HG03108 (cell line): Measurements from ENCODE around the gene TTLL5.
"Not testable (repeated sequence)": the region's sequence is repeated elsewhere in the genome, so short reads cannot be mapped to it uniquely, and the experiment has no call there.

Source experiments
- ATAC-seq: cut with Tn5 transposase; IDR thresholded peaks from one replicate; pipeline ENCODE4 v1.9.1; 2021; ENCODE audit warnings: moderate library complexity; ENCODE audit not compliant: unreplicated experiment

Gene TTLL5

GRCh38 chr14:75648066-75648838, 12.8 kb upstream of the TTLL5 start:
- no peak for ATAC-seq

GRCh38 chr14:75649337-75649736, 11.7 kb upstream of the TTLL5 start:
- no peak for ATAC-seq

DNA sequence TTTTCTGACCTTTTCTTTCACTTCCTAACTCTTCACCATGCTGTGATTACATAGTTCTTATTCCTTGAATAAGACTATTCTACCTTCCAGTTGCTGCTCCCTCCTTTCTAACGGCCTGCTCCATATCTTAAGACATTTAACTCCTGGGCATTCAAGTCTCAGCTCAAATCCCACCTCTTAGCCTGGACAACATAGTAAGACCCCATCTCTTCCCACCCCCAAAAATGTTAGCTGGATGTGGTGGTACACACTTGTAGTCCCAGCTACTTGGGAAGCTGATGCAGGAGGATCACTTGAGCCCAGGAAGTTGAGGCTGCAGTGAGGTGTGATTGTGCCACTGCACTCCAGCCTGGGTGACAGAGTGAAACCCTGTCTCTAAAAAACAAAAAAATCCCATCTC, 11.3 kb upstream of the TTLL5 start:
- ATAC-seq: no peak

DNA sequence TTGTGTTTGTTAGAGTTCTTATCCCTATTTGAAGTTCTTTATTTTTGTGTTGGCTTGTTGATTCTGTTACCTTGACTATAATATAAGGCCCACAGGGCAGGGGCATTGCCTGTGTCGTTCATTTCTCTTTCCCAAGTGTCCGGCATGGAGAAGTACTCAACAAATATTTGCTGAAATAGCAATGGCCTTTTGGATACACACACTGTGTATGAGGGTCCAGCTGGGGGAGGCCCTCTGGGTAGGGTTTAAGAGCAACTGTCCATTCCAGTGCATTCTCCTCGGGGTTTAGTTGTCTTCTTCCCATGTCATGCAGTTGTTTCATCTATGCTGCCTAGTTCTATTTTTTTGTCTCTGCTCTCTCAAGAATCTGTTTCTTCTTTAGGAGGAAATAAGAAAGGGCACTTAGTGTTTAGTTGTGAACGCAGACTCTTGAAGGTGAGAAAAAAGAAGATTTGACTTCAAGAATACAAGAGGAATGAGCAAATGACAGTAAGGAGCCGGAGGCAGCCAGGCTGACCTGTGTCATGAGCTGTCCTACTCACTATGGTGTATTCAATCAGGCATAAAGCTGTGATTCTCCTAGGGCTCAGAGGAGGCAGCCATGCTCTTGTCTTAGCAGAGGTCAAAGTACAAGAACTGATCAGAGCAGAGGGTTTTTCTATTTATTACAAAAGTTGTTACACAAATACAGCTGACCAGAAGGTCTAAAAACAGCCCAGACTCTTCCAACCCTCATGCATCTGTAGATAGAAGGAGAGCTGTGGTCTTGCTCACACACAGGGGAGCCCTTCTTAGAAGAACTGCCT, 10.6 kb upstream of the TTLL5 start:
- ATAC-seq: no peak

- no peak for ATAC-seq
Observed at GRCh38 chr14:75653563-75653962, 7.5 kb upstream of the TTLL5 start.

DNA sequence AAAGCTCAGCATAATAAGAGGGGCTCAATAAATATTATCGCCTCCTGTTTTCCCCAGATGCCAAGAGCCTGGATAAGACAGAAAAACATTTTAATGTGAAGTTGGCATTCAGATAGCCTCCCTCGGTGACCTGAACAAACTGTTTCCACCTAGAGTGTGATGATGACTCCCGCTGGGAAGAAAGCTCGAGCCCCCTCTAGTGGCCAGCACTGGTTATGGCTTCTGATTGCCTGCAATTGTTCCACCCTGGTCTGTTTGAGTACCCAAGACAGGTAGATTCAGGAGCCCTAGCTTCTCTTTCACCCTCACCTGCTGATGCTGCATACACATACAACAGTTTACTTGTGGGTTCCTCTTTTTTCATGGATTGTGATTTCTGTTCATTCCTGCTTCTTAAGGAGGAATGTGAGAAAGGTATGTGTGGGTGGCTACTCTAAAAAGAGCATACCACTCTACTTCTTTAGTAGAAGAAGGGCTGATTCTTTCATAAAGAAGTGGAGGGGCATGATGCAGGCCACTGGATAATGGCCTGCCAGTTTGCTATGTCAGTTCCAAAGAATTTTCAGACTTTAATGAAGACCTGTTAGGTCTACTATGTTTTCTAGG, 6.8 kb upstream of the TTLL5 start:
- ATAC-seq: peak; percentile 56

DNA sequence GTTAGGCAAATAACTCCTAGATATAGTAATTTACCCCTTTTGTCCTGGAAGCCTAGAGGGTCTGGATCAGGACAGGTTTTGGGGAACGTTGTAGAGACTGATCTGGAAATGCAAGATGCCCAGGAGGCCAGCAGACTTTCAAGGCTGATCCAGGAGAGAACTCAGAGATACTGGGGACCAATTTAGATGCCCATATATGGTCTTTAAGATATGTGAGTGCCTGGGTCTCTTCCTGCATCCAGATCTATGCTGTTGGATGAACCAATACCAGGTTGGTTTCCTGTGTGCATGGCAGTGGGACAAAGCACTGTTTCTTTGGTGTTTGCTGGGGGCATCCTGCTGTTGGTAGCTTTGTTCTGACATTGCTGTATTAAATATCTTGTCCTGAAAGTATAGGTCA, 5.8 kb upstream of the TTLL5 start:
- no peak for ATAC-seq

- no peak for ATAC-seq
Observed at GRCh38 chr14:75657331-75657730, 3.7 kb upstream of the TTLL5 start.

DNA sequence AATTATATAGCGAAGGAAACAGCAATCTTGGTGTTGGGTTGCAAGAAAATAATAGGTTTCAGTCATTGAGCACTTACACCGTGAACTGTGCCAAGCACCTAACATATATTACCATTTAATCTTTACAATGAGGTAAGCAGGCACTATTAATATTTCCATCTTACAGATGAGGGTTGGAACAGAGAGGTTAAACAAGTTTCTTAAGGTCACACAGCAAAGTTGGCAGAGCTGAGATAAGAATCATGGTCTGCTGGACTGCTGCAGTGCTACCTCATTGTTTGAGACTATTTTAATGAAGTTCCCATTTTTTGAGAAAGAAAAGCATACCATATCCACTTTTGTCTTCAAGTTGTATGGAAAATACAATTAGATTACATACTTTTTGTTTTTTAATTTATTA, 2.1 kb upstream of the TTLL5 start:
- ATAC-seq: no peak

GRCh38 chr14:75660238-75660629, 812 bp upstream of the TTLL5 start:
- no peak for ATAC-seq

DNA sequence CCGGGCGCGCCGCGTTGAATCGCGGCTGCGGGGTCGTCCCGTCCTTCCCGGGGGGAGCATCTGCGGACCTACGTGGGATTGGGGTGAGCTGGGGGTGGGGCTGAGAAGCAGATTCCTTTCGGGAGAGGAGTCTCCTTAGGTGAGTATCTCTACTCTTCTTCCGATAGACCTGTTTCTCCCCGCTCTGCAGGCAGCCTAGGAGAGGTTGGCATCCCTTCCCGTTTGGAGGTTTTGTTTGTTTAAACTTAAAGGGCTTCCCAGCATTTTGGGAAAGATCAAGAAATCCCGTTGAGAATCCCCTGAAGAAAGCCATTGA, 411 bp downstream of the TTLL5 start:
- peak; percentile 0 for ATAC-seq

- no peak for ATAC-seq
Observed at GRCh38 chr14:75662966-75663365, 1.9 kb downstream of the TTLL5 start.

DNA sequence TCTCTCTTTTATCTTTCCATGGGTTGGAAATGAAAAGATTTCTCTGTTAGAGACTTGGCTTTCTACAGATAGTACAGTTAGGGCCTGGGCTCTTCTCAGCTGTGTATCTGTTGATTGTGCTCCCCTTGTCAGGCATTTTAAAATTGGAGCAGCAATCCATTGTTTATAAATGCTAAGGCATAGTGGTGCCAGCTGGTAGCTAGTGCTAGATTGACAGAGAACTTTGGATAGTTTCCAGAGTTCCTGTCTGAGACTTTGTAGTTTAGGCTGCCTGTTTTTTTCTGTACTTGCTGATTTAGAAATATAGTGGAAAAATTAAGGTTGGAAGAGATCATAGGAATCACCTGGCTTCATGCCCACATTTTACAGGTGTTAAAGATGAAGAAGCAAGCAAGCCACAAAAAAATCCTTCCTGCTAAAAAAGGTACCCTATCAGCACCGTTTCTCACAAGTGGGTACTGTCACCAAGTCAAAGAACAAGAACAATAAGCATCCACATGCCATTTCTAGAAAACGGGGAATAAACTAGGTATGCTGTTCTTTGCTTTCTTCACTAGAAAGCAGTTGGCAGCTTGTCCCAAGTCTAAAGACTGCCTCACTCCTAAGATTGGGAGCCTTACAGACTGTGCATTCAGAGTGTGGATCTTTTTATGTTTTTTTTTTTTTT, 6.2 kb downstream of the TTLL5 start:
- ATAC-seq: no peak

GRCh38 chr14:75672605-75673192, 11.7 kb downstream of the TTLL5 start:
- ATAC-seq: no peak

DNA sequence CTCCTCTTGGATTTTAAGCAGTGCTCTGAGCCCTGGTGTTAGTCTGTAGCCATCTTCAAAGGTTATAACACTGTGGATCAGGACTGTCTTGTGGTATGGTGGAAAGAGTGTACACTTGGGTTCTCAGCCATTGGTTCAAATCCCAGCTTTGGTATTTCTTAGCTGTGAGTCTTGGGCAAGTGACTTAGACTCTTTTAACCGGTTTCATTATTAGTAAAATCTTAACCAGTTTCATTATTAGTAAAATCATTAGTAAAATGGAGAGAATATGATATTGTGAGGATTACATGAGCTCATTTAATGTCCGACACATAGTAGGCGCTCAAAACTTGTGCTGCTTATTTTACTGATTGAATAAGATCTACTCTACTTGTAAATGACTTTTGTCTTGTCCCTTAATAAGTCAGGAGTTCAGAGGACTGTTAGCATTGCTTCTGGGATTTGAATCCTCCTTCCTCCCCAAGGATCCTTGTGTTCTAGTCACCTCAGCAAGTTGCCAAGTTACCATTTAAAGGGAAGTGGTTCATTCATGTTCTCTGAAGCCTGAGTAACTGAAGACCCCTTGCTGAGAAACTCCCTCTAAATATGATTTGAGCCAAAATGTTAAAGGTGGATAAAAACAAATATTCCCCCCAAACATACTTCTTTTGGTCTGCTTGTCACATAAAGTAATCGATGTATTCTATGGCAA, 12.4 kb downstream of the TTLL5 start:
- no peak for ATAC-seq

- no peak for ATAC-seq
Observed at GRCh38 chr14:75675265-75675960, 14.4 kb downstream of the TTLL5 start.

- ATAC-seq: no peak
Observed at GRCh38 chr14:75685910-75686309, 24.9 kb downstream of the TTLL5 start.

GRCh38 chr14:75689012-75689411, 28.0 kb downstream of the TTLL5 start:
- no peak for ATAC-seq

GRCh38 chr14:75690010-75690409, 29.0 kb downstream of the TTLL5 start:
- no peak for ATAC-seq

DNA sequence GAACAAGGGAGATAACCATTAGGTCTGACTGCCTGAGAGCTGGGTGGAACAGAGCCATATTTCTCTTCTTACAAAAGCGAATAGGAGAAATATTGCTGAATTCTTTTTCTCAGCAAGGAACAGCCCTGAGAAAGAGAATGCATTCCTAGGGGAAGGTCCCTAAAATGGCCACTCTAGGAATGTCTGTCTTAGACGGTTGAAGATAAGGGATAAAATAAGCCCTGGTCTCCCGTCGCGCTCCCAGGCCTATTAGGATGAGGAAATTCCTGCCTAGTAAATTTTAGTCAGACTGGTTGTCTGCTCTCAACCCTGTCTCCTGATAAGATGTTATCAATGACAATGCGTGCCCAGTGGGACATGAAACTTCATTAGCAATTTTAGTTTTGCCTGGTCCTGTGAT, 34.0 kb downstream of the TTLL5 start:
- ATAC-seq: not testable (repeated sequence)
